SK-N-MC (cell line): ENCODE measurements around the gene LAMA5.

Experiments used
- DNase-seq: peaks from one replicate; pipeline ENCODE4 v3.0.0-alpha.2; 2011; ENCODE audit warnings: low read depth, low spot score
- H3K27ac ChIP-seq: fragments of 200-600 bp; sonication (generic); 2 replicates; pipeline ENCODE4 v1.5.1; 2016; ENCODE audit warnings: mixed run types
- H3K36me3 ChIP-seq: fragments of 200-600 bp; sonication (generic); 2 replicates; pipeline ENCODE4 v1.6.1; 2017; ENCODE audit warnings: antibody characterized with exemption, low read length, mixed read lengths; ENCODE audit not compliant: insufficient read depth
- H3K4me3 ChIP-seq: fragments of 200-600 bp; sonication (generic); 2 replicates; pipeline ENCODE4 v1.5.1; 2016
- H3K9ac ChIP-seq: fragments of 200-600 bp; sonication (generic); 2 replicates; pipeline ENCODE4 v1.8.0; 2017; ENCODE audit warnings: mixed run types, mixed read lengths; ENCODE audit not compliant: insufficient read length
- H3K9me3 ChIP-seq: fragments of 200-600 bp; sonication (generic); 2 replicates; pipeline ENCODE4 v1.6.1; 2017; ENCODE audit warnings: low read depth, mild to moderate bottlenecking, antibody characterized with exemption, low read length, moderate library complexity, mixed read lengths
- EZH2 ChIP-seq: fragments of 200-600 bp; sonication (generic); IDR thresholded peaks from one replicate; pipeline ENCODE4 v1.6.1; 2017; ENCODE audit warnings: antibody characterized with exemption
- FOXP2 ChIP-seq: optimal IDR thresholded peaks from 2 replicates; pipeline ENCODE3; 2011; ENCODE audit warnings: mild to moderate bottlenecking, moderate library complexity; ENCODE audit not compliant: insufficient read depth; ENCODE audit errors: extremely low read length, control extremely low read depth
- POLR2AphosphoS5 ChIP-seq: IDR thresholded peaks from 2 replicates; pipeline ENCODE4 v1.6.1; 2012; ENCODE audit warnings: mild to moderate bottlenecking, low read depth, low read length, borderline replicate concordance

The LAMA5 gene

GRCh38 chr20:62291251-62292066 lies 75.7 kb downstream of the LAMA5 start:
- Histone ChIP-seq H3K9me3 (no peaks in the 10 kb centered on the region), H3K4me3 (no peak overlapping the region), H3K9ac (no peak overlapping the region), H3K36me3 (no peaks in the 10 kb centered on the region), H3K27ac (no peak overlapping the region)
- no peak for DNase-seq
- TF ChIP-seq EZH2 (no peak), POLR2AphosphoS5 (no peak), FOXP2 (no peak)

GRCh38 chr20:62289898-62290297 lies 77.2 kb downstream of the LAMA5 start:
- Histone ChIP-seq H3K9ac (no peak overlapping the region), H3K36me3 (no peaks in the 10 kb centered on the region), H3K9me3 (no peaks in the 10 kb centered on the region), H3K27ac (no peak overlapping the region), H3K4me3 (no peak overlapping the region)
- no peak for DNase-seq
- TF ChIP-seq POLR2AphosphoS5 (no peak), EZH2 (no peak), FOXP2 (no peak)

DNA sequence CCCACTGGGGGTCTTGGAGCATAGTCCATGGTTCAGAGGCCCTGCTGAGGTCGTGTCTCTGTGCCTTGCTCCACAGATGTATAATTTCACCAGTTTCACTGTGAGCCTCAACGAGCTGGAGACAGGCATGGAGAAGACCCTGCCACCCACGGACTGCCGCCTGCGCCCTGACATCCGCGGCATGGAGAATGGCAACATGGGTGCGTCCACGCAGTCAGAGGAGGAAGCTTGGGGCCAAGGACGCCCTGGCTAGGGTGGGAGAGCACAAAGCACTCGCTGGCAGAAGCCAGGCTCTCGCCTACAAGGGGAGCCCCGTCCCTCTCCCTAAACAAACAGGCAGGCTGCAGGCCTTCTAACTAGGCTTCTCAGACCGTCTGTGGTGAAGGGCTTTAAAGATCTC lies 78.0 kb downstream of the LAMA5 start:
- DNase-seq, result no peak
- no peak overlapping the region for H3K4me3 ChIP-seq
- no peak overlapping the region for H3K9ac ChIP-seq
- TF ChIP-seq POLR2AphosphoS5, result no peak
- TF ChIP-seq FOXP2, result no peak
- no peak for TF ChIP-seq EZH2
- H3K36me3 ChIP-seq, result no peaks in the 10 kb centered on the region
- no peak overlapping the region for H3K27ac ChIP-seq
- no peaks in the 10 kb centered on the region for H3K9me3 ChIP-seq

GRCh38 chr20:62288535-62289105 lies 78.5 kb downstream of the LAMA5 start:
- H3K4me3 ChIP-seq, result no peak overlapping the region
- no peak for DNase-seq
- H3K9ac ChIP-seq, result no peak overlapping the region
- TF ChIP-seq FOXP2 (no peak), POLR2AphosphoS5 (no peak), EZH2 (no peak)
- no peaks in the 10 kb centered on the region for H3K36me3 ChIP-seq
- no peak overlapping the region for H3K27ac ChIP-seq
- no peaks in the 10 kb centered on the region for H3K9me3 ChIP-seq

DNA sequence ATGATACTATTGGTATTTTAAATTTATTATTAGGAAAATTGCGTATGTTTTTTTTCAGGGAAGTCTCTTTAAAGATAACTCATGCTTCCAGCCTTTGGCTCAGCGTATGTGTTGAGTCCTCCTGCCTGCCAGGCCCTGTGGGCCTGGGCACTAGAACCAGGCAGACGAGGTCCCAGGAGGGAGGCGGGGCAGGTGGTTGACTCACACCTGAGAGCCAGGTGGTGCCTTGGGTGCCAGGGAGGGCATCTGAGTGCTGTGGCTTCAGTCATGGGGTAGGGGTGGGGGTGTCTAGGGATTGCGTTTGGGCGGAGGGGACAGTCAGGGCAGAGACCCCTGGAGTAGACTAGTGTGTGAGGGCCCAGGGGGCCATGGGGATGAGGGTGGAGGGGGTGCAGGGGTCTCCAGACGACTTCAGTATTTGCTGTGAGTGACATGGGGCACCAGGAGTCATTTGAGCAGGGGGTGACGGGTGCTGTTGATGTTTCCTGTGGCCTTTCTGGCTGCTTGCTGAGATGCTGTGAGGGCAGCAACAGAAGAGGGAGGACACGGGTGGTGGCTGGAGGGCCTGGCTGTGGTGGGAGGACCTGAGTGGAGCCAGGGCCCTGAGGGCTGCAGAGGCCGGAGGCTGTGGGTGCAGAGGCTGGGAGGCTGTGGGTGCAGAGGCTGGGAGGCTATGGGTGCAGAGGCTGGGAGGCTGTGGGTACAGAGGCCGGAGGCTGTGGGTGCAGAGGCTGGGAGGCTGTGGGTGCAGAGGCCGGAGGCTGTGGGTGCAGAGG lies 79.2 kb downstream of the LAMA5 start:
- no peak for DNase-seq
- Histone ChIP-seq H3K4me3 (no peak overlapping the region), H3K36me3 (no peaks in the 10 kb centered on the region), H3K27ac (no peak overlapping the region), H3K9ac (no peak overlapping the region), H3K9me3 (no peaks in the 10 kb centered on the region)
- TF ChIP-seq POLR2AphosphoS5, result no peak

GRCh38 chr20:62287129-62287528 lies 80.0 kb downstream of the LAMA5 start:
- no peak overlapping the region for H3K4me3 ChIP-seq
- no peaks in the 10 kb centered on the region for H3K9me3 ChIP-seq
- TF ChIP-seq POLR2AphosphoS5, result no peak
- no peak for TF ChIP-seq EZH2
- TF ChIP-seq FOXP2, result no peak
- H3K27ac ChIP-seq, result no peak overlapping the region
- no peak for DNase-seq
- H3K9ac ChIP-seq, result no peak overlapping the region
- H3K36me3 ChIP-seq, result no peaks in the 10 kb centered on the region

DNA sequence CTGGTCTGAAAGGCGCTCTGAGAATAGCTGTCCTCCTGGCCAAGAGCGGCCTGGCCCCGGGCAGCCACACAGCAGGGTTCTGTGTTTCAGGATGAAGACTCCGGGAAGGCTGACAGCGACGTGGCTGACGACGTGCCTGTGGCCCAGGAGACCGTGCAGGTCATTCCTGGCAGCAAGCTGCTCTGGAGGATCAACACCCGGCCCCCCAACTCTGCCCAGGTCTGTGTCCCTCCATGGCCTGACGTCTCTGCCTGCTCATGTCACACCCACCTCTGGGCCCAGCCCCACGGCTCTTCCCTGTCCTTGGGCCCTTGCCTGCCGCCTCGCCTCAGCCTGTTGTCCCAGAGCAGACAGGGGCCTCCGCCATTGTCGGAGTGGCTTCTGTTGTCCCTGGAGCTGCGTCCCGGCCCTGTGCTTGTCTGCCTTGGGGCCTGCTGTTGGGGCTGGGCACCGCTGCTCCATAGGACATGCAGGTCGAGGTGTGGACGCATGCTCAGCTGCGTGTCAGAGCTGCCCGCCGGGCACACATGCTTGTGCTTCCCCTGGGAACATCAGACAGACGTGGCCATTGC lies 80.5 kb downstream of the LAMA5 start:
- H3K4me3 ChIP-seq, result no peak overlapping the region
- no peak for TF ChIP-seq POLR2AphosphoS5
- no peak for TF ChIP-seq EZH2
- TF ChIP-seq FOXP2, result no peak
- no peaks in the 10 kb centered on the region for H3K36me3 ChIP-seq
- no peaks in the 10 kb centered on the region for H3K9me3 ChIP-seq
- H3K9ac ChIP-seq, result no peak overlapping the region
- H3K27ac ChIP-seq, result no peak overlapping the region
- DNase-seq, result no peak

DNA sequence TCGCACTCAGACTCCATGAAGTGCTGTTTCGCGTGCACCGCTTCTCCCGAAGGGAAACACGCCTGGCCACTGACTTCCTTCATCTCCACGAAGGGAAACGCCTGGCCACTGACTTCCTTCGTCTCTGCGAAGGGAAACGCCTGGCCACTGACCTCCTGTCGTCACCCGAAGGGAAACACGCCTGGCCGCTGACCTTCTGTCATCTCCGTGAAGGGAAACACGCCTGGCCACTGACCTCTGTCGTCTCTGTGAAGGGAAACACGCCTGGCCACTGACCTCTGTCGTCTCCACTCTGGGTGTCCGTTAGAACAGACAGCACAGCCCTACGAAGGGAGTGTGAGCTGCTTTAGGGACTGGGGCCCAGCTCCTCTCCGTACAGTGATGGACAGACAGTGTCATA lies 81.4 kb downstream of the LAMA5 start:
- TF ChIP-seq POLR2AphosphoS5 (no peak), FOXP2 (no peak), EZH2 (no peak)
- H3K27ac ChIP-seq, result no peak overlapping the region
- no peak overlapping the region for H3K9ac ChIP-seq
- H3K4me3 ChIP-seq, result no peak overlapping the region
- DNase-seq, result no peak
- no peaks in the 10 kb centered on the region; the same call in 1 of the 2 replicates for H3K36me3 ChIP-seq
- H3K9me3 ChIP-seq, result no peaks in the 10 kb centered on the region
